ENCODE measurements around the gene ITPR1.

DNA sequence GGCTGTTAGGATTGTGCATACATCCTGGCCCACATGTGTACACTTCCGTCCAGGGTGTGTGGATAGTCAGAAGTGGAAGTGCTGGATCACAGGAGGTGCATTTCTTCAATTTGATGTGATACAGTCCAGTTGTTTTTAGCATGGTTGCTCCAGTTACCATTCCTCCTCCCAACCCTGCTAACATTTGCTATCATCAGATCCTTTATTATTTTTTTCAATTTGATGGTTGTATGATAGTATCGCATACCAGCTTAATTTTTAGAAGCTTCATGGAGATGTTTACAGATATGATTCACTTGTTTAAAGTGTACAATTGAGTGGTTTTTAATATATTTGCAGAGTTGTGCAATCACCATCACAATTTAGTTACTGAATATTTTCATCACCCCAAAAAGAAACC, 202.7 kb downstream of the ITPR1 start:
- no peak for TF ChIP-seq CTCF (conservative IDR thresholded peaks at IDR 0.05; ENCODE audit: low read length)
- TF ChIP-seq EZH2phosphoT487 (IDR thresholded peaks at IDR 0.05; ENCODE audit: borderline replicate concordance) = no peak

Measured in Loucy (cell line).